ENCODE data around the gene ZNF536. TPM values are rescaled to one million over a fixed set of nuclear protein-coding genes. Genes with fewer than 3 reads are reported as not detected.

ZNF536 gene
- total RNA-seq, 1 experiment from 2014 or later = 2.9 TPM

DNA sequence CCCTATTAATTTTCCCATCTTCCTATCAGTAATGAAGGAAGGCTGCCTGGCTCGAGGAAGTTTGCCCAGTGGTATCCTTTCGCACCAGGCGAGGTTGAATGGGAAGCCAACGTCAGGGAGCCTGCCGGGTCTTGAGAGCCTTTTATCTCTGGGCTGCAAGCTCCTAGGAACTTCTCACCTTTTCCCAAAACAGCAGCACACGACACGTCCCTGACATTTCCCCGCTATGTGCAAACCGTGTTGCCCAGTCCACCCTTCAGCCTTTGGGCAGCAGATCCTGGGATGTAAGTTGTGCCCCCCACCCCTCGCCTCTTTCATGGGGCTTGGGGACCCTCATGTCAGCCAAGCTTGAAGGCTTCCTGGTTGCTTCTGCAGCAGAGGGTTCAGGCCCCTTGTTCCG lies 179.1 kb downstream of the ZNF536 start:
- no peak for DNase-seq (ENCODE audit: low spot score)
- peaks cover 7% of the 10 kb centered on the region for H3K4me1 ChIP-seq (ENCODE audit: insufficient read depth, low read length, poor library complexity, severe bottlenecking)
- TF ChIP-seq EZH2 (IDR thresholded peaks at IDR 0.05; ENCODE audit: borderline replicate concordance, low read depth, low read length, poor library complexity, severe bottlenecking) (no peak), CTCF (conservative IDR thresholded peaks at IDR 0.05; ENCODE audit: low read depth, low read length) (no peak)
- intact Hi-C loops (cut with micrococcal nuclease; ENCODE audit: unreplicated experiment) = no loop called here
- H3K4me3 ChIP-seq (ENCODE audit: low read depth, low read length, poor library complexity, severe bottlenecking) = no peak overlapping the region
- CTCF ChIA-PET = no interaction called here
- H3K36me3 ChIP-seq (ENCODE audit: insufficient read depth, low read length, poor library complexity, severe bottlenecking) = no peaks in the 10 kb centered on the region
- H3K27ac ChIP-seq (ENCODE audit: low read depth, low read length, poor library complexity, severe bottlenecking) = no peak overlapping the region
- no peaks in the 10 kb centered on the region for H3K27me3 ChIP-seq (replicated peaks; ENCODE audit: insufficient read depth, low read depth, low read length, poor library complexity)
- POLR2A ChIA-PET (ENCODE audit: low non-redundant PET) = no interaction called here
- H3K9me3 ChIP-seq (ENCODE audit: low read depth, low read length, poor library complexity, severe bottlenecking) = no peaks in the 10 kb centered on the region
- BruUV-seq (replicated peaks) = no TSS peak

DNA sequence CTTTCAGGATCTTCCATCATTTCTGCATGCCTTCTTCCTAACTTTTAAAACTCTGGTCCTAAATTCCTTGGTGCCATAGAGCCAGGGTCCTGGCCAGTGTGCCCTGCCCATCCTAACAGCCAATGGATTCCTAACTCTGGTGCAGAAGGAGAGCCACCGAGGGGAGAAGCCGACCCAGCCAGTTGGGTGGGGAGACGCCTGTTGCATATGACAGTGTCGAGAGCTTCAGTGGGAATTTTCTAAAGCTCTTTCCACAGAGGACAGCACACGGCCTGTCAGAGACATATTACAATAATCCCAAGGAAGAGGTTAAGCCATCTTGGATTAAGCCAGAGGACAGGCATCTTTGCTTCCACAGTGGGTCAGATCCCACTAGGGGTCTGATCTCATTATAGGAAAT lies 180.4 kb downstream of the ZNF536 start:
- intact Hi-C loops (cut with micrococcal nuclease; ENCODE audit: unreplicated experiment) = no loop called here
- no peak for TF ChIP-seq CTCF (conservative IDR thresholded peaks at IDR 0.05; ENCODE audit: low read depth, low read length)
- TF ChIP-seq EZH2 (IDR thresholded peaks at IDR 0.05; ENCODE audit: borderline replicate concordance, low read depth, low read length, poor library complexity, severe bottlenecking) = no peak
- Histone ChIP-seq H3K27ac (ENCODE audit: low read depth, low read length, poor library complexity, severe bottlenecking) (no peak overlapping the region), H3K4me1 (ENCODE audit: insufficient read depth, low read length, poor library complexity, severe bottlenecking) (no peaks in the 10 kb centered on the region), H3K9me3 (ENCODE audit: low read depth, low read length, poor library complexity, severe bottlenecking) (no peaks in the 10 kb centered on the region), H3K27me3 (replicated peaks; ENCODE audit: insufficient read depth, low read depth, low read length, poor library complexity) (no peaks in the 10 kb centered on the region), H3K36me3 (ENCODE audit: insufficient read depth, low read length, poor library complexity, severe bottlenecking) (no peaks in the 10 kb centered on the region), H3K4me3 (ENCODE audit: low read depth, low read length, poor library complexity, severe bottlenecking) (no peak overlapping the region)
- POLR2A ChIA-PET (ENCODE audit: low non-redundant PET) = no interaction called here
- CTCF ChIA-PET = interaction anchor here (0.6 kb wide), 1 partner anchor 502 kb away, joined by 3 read pairs; no protein-coding TSS in a partner anchor
- no peak for DNase-seq (ENCODE audit: low spot score)
- BruUV-seq (replicated peaks) = no TSS peak

DNA sequence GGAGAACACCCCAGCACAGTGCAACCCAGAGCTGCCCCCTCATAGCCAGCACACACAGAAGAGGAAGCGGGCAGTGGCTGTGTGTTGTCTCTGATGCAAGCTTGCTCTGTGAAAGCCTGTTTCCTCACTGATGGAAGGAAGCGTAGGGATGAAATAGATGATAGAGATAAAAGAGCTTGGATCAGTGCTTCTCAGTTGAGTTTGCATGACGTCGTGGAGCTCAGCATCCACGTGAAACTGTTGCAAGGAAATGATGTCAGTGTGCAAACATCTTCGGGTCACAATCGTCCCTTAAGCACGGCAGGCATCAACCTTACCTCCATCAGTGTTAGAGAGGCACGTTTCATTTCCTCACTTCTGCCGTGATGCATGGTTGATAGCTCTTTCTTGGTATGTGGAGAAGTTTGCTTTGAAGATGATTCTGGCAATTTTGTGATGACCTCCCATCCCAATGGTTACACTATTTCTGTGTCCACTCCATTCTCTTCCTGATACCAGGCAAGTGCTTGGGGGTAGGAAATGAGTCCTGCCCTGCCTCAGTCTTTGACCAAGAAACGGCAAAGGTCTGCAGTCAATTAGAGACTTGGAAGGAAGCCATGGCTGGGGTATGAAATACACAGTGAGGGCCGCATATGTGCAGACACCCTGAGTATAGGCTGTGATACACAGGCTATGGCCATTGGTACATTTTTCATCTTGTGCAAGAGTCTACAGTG lies 183.0 kb downstream of the ZNF536 start:
- no peak for DNase-seq (ENCODE audit: low spot score)
- BruUV-seq (replicated peaks) = no TSS peak
- Histone ChIP-seq H3K4me3 (ENCODE audit: low read depth, low read length, poor library complexity, severe bottlenecking) (no peak overlapping the region), H3K27me3 (replicated peaks; ENCODE audit: insufficient read depth, low read depth, low read length, poor library complexity) (no peaks in the 10 kb centered on the region), H3K9me3 (ENCODE audit: low read depth, low read length, poor library complexity, severe bottlenecking) (no peaks in the 10 kb centered on the region), H3K27ac (ENCODE audit: low read depth, low read length, poor library complexity, severe bottlenecking) (no peak overlapping the region), H3K4me1 (ENCODE audit: insufficient read depth, low read length, poor library complexity, severe bottlenecking) (peaks cover 21% of the 10 kb centered on the region), H3K36me3 (ENCODE audit: insufficient read depth, low read length, poor library complexity, severe bottlenecking) (no peaks in the 10 kb centered on the region)
- intact Hi-C loops (cut with micrococcal nuclease; ENCODE audit: unreplicated experiment) = no loop called here
- ChIA-PET CTCF (no interaction called here), POLR2A (ENCODE audit: low non-redundant PET) (no interaction called here)
- TF ChIP-seq EZH2 (IDR thresholded peaks at IDR 0.05; ENCODE audit: borderline replicate concordance, low read depth, low read length, poor library complexity, severe bottlenecking) = no peak
- TF ChIP-seq CTCF (conservative IDR thresholded peaks at IDR 0.05; ENCODE audit: low read depth, low read length) = no peak
